Measurements from ENCODE around the gene ASXL1.
A peak's percentile ranks its signal among the peaks of the same experiment; 100 is the strongest.

Gene ASXL1

DNA sequence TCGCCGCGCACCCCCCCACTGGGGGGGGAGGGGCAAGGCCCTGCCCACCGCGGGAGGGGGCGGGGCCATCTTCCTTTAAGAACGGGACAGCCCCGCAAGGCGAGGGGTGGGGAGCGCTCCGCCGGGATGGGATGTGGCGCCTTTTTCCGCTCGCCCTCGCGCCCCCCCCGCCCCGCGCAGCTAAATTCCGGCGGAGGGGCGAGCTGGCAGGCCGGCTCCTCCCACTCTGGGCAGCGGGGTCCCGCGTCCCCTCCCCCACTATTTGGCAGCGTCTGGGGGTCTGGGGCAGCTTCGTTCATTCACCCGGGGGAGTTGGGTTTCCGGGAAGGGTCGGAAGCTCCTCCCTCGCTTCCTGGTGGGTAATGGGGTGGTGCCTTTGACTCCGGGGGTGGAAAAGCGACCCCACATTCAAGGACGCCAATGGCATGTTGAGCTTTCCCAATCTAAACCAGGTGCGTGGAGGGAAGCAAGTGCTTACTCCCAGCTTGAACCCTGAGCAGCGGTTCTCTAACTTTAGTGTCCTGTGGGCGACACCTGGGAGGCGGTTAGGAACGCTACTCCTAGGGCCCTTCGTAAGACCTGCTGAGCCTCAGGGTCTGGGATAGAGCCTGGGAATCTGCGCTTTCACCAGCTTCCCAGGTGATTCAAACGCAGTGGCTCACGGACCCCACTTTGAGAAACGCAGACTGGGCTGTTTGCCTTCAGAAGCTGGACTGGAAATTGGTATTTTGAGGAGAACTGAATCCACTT is 927 bp downstream of the ASXL1 start:
- H3K4me3 ChIP-seq (ENCODE audit: low read depth, low read length), result peak overlapping the region; percentile 94
- peaks cover 31% of the 10 kb centered on the region for H3K4me1 ChIP-seq
- no peaks in the 10 kb centered on the region for H3K9me3 ChIP-seq
- TF ChIP-seq, protein P1, sequence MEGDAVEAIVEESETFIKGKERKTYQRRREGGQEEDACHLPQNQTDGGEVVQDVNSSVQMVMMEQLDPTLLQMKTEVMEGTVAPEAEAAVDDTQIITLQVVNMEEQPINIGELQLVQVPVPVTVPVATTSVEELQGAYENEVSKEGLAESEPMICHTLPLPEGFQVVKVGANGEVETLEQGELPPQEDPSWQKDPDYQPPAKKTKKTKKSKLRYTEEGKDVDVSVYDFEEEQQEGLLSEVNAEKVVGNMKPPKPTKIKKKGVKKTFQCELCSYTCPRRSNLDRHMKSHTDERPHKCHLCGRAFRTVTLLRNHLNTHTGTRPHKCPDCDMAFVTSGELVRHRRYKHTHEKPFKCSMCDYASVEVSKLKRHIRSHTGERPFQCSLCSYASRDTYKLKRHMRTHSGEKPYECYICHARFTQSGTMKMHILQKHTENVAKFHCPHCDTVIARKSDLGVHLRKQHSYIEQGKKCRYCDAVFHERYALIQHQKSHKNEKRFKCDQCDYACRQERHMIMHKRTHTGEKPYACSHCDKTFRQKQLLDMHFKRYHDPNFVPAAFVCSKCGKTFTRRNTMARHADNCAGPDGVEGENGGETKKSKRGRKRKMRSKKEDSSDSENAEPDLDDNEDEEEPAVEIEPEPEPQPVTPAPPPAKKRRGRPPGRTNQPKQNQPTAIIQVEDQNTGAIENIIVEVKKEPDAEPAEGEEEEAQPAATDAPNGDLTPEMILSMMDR (IDR thresholded peaks at IDR 0.05; ENCODE audit: low read depth, low read length), result no peak
- no peaks in the 10 kb centered on the region; the same call in 1 of the 2 replicates for H3K36me3 ChIP-seq
- no peaks in the 10 kb centered on the region for H3K27me3 ChIP-seq
- DNase-seq, result peak; percentile 74

DNA sequence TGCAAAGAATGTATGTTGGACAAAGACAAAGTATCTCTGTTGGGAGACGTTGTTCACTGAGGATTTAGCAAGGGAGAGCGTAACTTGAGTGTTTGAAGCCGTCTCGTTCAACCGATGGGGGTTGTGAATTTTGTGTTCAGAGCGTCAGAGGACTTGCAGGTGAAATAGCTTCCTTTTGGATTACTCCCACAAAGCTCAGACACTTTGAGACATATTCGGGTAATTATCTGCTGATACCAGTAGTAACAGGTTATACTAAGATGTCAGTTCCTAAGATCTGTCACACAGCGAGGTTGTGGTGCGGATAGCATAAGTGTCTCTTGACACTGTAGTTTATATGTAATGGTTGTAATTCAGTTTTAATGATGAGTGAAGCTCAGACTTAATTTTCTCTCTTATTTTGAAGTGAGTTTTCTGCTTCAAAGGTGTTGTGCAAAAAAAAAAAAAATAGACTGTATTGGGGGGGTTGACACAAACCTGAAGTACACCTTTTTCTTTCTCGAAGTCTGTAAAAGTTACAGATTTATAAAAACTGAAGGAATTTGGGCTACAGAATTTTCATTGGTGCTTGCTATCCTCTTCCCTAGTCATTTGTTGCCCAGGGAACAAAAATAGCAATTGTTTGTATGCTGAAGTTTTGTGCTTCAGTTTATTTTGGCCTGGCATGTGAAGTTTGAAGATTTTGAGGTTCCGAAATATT is 1.7 kb downstream of the ASXL1 start:
- Histone ChIP-seq H3K9me3 (no peaks in the 10 kb centered on the region), H3K27me3 (no peaks in the 10 kb centered on the region), H3K4me1 (peaks cover 30% of the 10 kb centered on the region), H3K36me3 (no peaks in the 10 kb centered on the region; the same call in 1 of the 2 replicates), H3K4me3 (ENCODE audit: low read depth, low read length) (peak overlapping the region; percentile 94)
- no peak for DNase-seq
- TF ChIP-seq, protein P1 (IDR thresholded peaks at IDR 0.05; ENCODE audit: low read depth, low read length), result no peak

DNA sequence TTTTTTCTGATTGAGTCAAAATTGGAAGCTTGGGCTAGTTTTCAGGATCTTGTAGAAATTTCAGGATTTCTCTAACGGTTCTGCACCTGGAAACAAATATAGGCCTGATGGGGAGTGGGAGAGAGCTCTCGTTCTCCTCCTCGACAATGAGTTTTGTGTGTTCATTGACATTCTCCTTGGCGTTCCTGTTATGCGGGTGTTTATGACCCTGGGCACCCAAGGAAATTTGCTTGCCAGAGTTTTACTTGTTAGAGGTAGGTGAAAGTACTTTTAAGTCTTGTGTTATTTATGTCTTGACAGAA is 2.2 kb downstream of the ASXL1 start:
- Histone ChIP-seq H3K4me3 (ENCODE audit: low read depth, low read length) (peak overlapping the region; percentile 94), H3K4me1 (peaks cover 30% of the 10 kb centered on the region)
- TF ChIP-seq, protein P1 (IDR thresholded peaks at IDR 0.05; ENCODE audit: low read depth, low read length), result no peak

DNA sequence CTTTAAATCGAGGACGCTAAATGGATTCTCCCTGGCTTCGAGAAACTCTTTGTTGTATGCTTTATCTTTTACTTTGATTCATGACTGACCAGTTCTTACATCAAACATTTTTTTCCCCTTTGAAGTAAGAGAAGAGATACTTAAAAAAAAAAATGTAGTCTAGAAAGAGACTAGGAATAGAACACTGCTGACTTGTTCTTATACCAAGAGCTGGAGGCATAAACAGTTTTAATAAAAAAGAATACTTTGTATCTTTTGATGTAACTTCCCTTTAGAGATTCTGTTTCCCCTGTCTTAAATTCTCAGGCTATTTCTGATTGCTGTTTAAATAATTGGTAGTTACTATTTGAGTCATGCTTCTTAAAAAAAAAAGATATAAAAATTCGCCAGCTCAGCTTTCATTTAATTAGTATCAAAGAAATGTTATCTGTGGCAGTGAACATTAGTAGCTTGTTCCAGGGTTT is 4.8 kb downstream of the ASXL1 start:
- H3K27me3 ChIP-seq, result no peaks in the 10 kb centered on the region
- no peaks in the 10 kb centered on the region for H3K9me3 ChIP-seq
- TF ChIP-seq, protein P1 (IDR thresholded peaks at IDR 0.05; ENCODE audit: low read depth, low read length), result no peak
- H3K4me3 ChIP-seq (ENCODE audit: low read depth, low read length), result no peak overlapping the region
- peaks cover 6% of the 10 kb centered on the region for H3K36me3 ChIP-seq
- DNase-seq, result no peak
- H3K4me1 ChIP-seq, result peaks cover 19% of the 10 kb centered on the region

More for the DNA sequence above, 2.2 kb downstream of the ASXL1 start:
- no peak for DNase-seq
- Histone ChIP-seq H3K36me3 (no peaks in the 10 kb centered on the region; the same call in 1 of the 2 replicates), H3K9me3 (no peaks in the 10 kb centered on the region), H3K27me3 (no peaks in the 10 kb centered on the region)

DNA sequence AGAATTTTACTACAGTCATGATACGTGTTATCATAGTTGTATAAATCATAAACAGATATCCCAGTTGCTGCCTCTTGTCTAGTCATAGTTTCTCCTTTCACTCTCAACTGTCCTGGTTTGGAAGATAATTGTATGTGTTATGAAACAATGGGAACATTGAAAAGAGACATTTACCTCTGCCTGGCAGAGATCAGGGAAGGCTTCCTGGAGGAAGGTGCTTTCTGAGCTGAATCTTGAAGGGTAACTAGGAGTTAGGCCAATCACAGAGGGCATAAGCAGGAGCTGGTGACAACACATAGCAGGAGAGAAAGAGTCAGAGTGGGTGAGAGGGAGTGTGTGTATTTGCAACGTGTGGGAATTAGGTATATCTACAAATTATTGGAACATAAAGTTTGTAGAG is 5.4 kb downstream of the ASXL1 start:
- H3K36me3 ChIP-seq, result peaks cover 8% of the 10 kb centered on the region
- no peaks in the 10 kb centered on the region for H3K27me3 ChIP-seq

More for the DNA sequence above, 5.4 kb downstream of the ASXL1 start:
- Histone ChIP-seq H3K4me1 (peaks cover 19% of the 10 kb centered on the region), H3K4me3 (ENCODE audit: low read depth, low read length) (no peak overlapping the region), H3K9me3 (no peaks in the 10 kb centered on the region)
- no peak for DNase-seq
- TF ChIP-seq, protein P1 (IDR thresholded peaks at IDR 0.05; ENCODE audit: low read depth, low read length), result no peak

Data from BE2C (cell line).